ENCODE data around the gene CD177.

DNA sequence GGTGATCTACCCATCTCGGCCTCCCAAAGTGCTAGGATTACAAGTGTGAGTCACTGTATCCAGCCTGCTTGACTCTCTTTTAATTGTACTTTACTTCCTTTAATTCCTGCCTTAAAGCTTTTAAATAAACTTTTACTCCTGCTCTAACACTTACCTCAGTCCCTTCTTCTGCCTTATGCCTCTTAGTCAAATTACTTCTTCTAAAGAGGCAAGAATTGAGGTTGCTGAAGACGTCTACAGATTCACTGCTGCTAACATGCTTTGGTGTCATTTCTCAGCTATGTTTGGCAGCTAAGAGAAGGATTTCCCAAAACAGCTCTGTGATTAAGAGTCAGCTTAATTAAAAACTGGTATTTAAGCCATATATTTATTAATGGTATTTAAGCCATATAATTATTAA, 32.9 kb upstream of the CD177 start:
- TF ChIP-seq, protein P1, sequence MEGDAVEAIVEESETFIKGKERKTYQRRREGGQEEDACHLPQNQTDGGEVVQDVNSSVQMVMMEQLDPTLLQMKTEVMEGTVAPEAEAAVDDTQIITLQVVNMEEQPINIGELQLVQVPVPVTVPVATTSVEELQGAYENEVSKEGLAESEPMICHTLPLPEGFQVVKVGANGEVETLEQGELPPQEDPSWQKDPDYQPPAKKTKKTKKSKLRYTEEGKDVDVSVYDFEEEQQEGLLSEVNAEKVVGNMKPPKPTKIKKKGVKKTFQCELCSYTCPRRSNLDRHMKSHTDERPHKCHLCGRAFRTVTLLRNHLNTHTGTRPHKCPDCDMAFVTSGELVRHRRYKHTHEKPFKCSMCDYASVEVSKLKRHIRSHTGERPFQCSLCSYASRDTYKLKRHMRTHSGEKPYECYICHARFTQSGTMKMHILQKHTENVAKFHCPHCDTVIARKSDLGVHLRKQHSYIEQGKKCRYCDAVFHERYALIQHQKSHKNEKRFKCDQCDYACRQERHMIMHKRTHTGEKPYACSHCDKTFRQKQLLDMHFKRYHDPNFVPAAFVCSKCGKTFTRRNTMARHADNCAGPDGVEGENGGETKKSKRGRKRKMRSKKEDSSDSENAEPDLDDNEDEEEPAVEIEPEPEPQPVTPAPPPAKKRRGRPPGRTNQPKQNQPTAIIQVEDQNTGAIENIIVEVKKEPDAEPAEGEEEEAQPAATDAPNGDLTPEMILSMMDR (conservative IDR thresholded peaks at IDR 0.05 in 1 of 2, IDR thresholded peaks at IDR 0.05 in 1 of 2; ENCODE audit: low read depth in 1 of 2, low read length in 2 of 2), result no peak
- no peak for TF ChIP-seq EZH2 (IDR thresholded peaks at IDR 0.05; ENCODE audit: low read length, missing control alignments)

Data from fibroblast of lung (primary cell).